Measurements from ENCODE around the gene ZMAT5. TPM values are rescaled to one million over a fixed set of nuclear protein-coding genes. Genes with fewer than 3 reads are reported as not detected.

The ZMAT5 gene
- polyA plus RNA-seq, 1 donor (not counting 4 experiments of a cell fraction or from before 2014, with no cell fraction given): 11.1 TPM

DNA sequence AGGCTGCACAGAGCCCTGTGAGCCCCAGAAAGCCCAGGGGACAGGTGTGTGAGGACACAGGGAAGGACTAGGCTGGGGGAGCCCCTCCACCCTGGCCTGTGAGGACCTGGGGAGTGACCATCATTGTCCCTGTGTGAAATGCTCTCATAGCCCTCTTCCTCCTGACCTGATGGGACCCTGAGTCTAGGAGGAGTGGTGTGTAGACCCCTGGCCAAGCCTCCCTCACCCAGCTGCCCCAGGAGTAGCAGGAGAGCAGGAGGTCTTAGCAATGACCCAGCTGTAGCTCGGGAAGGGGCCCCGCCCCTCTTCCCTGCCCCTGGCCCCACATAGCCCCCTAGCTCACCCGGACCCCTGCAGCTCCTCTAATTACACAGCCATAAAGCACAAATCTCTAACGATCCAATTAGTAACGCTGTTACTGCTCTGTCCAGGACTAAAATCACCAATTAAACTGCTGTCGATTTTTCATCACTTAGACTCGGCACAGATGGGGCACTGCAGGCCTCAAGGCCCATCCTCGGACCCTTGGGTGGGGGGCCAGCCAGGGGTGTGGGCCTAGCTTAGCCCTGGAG is 53.6 kb downstream of the ZMAT5 start:
- no peak for FAIRE-seq
- H3K4me3 ChIP-seq (ENCODE audit: control insufficient read depth in 2 of 3, extremely low read depth in 1 of 3, insufficient read depth in 2 of 3, low read depth in 1 of 3, low read length in 3 of 3): no peak overlapping the region
- DNase-seq (ENCODE audit: low read depth, low spot score): no peak
- H3K27ac ChIP-seq (ENCODE audit: control insufficient read depth, insufficient read depth, low read length): no peak overlapping the region
- no peaks in the 10 kb centered on the region for H3K79me2 ChIP-seq (ENCODE audit: control insufficient read depth, insufficient read depth, low read length)
- H3K4me2 ChIP-seq (ENCODE audit: control insufficient read depth, extremely low read depth, insufficient read depth, low read depth, low read length): no peak overlapping the region
- H3K9me3 ChIP-seq (ENCODE audit: control insufficient read depth, low read depth, low read length): no peaks in the 10 kb centered on the region
- H2AFZ ChIP-seq (ENCODE audit: control insufficient read depth, low read length): no peak overlapping the region
- TF ChIP-seq EZH2 (IDR thresholded peaks at IDR 0.05; ENCODE audit: low read length): no peak
- H3K4me1 ChIP-seq (ENCODE audit: control insufficient read depth, extremely low read depth, insufficient read depth, low read length): peaks cover 10% of the 10 kb centered on the region
- H3K9ac ChIP-seq (ENCODE audit: control insufficient read depth, extremely low read depth, insufficient read depth, low read length): no peak overlapping the region
- H3K36me3 ChIP-seq (ENCODE audit: control insufficient read depth in 2 of 2, extremely low read depth in 1 of 2, insufficient read depth in 2 of 2, low read length in 2 of 2): no peaks in the 10 kb centered on the region
- H4K20me1 ChIP-seq (ENCODE audit: control insufficient read depth, extremely low read depth, insufficient read depth, low read length): peaks cover 5% of the 10 kb centered on the region
- dilution Hi-C loops (cut with MboI; ENCODE audit: extremely low pct_ligation_motif_present, low sequenced_read_pairs): no loop called here
- peaks cover 30% of the 10 kb centered on the region for H3K27me3 ChIP-seq (ENCODE audit: control insufficient read depth, extremely low read depth, insufficient read depth, low read length)
- H3K9me1 ChIP-seq (ENCODE audit: control insufficient read depth, extremely low read depth, insufficient read depth, low read length): no peaks in the 10 kb centered on the region

DNA sequence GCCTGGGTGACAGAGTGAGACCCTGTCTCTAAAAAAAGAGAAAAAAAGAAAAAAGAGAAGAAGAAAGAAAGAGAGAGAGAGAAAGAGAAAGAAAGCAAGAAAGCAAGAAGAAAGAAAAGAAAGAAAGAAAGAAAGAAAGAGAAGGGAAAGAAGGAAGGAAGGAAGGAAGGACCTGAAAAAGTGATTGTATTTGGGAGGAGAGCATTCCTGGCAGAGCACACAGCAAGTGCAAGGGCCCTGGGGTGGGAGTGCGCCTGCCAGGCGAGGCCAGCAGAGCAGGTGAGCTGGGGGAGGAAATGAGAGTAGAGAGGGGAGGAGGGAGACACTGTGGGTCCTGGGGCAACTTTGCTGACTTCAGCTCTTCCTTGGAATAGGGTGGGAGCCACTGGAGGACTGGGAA is 54.7 kb downstream of the ZMAT5 start:
- no peaks in the 10 kb centered on the region for H3K4me1 ChIP-seq (ENCODE audit: control insufficient read depth, extremely low read depth, insufficient read depth, low read length)
- H3K9ac ChIP-seq (ENCODE audit: control insufficient read depth, extremely low read depth, insufficient read depth, low read length): no peak overlapping the region
- no peak overlapping the region for H3K27ac ChIP-seq (ENCODE audit: control insufficient read depth, insufficient read depth, low read length)
- H3K9me1 ChIP-seq (ENCODE audit: control insufficient read depth, extremely low read depth, insufficient read depth, low read length): no peaks in the 10 kb centered on the region
- H3K9me3 ChIP-seq (ENCODE audit: control insufficient read depth, low read depth, low read length): no peaks in the 10 kb centered on the region
- no peak overlapping the region for H3K4me2 ChIP-seq (ENCODE audit: control insufficient read depth, extremely low read depth, insufficient read depth, low read depth, low read length)
- H3K27me3 ChIP-seq (ENCODE audit: control insufficient read depth, extremely low read depth, insufficient read depth, low read length): peaks cover 33% of the 10 kb centered on the region
- no peak for TF ChIP-seq EZH2 (IDR thresholded peaks at IDR 0.05; ENCODE audit: low read length)
- TF ChIP-seq, protein P1, sequence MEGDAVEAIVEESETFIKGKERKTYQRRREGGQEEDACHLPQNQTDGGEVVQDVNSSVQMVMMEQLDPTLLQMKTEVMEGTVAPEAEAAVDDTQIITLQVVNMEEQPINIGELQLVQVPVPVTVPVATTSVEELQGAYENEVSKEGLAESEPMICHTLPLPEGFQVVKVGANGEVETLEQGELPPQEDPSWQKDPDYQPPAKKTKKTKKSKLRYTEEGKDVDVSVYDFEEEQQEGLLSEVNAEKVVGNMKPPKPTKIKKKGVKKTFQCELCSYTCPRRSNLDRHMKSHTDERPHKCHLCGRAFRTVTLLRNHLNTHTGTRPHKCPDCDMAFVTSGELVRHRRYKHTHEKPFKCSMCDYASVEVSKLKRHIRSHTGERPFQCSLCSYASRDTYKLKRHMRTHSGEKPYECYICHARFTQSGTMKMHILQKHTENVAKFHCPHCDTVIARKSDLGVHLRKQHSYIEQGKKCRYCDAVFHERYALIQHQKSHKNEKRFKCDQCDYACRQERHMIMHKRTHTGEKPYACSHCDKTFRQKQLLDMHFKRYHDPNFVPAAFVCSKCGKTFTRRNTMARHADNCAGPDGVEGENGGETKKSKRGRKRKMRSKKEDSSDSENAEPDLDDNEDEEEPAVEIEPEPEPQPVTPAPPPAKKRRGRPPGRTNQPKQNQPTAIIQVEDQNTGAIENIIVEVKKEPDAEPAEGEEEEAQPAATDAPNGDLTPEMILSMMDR (optimal IDR thresholded peaks at IDR 0.05 in 1 of 3, IDR thresholded peaks at IDR 0.05 in 1 of 3, conservative IDR thresholded peaks at IDR 0.05 in 1 of 3; ENCODE audit: extremely low read depth in 1 of 3, insufficient read depth in 2 of 3, low read length in 3 of 3): no peak
- H3K4me3 ChIP-seq (ENCODE audit: control insufficient read depth in 2 of 3, extremely low read depth in 1 of 3, insufficient read depth in 2 of 3, low read depth in 1 of 3, low read length in 3 of 3): no peak overlapping the region
- FAIRE-seq (no peak), DNase-seq (ENCODE audit: low read depth, low spot score) (no peak)
- no peaks in the 10 kb centered on the region for H3K36me3 ChIP-seq (ENCODE audit: control insufficient read depth in 2 of 2, extremely low read depth in 1 of 2, insufficient read depth in 2 of 2, low read length in 2 of 2)
- H2AFZ ChIP-seq (ENCODE audit: control insufficient read depth, low read length): no peak overlapping the region
- peaks cover 5% of the 10 kb centered on the region for H4K20me1 ChIP-seq (ENCODE audit: control insufficient read depth, extremely low read depth, insufficient read depth, low read length)
- dilution Hi-C loops (cut with MboI; ENCODE audit: extremely low pct_ligation_motif_present, low sequenced_read_pairs): no loop called here
- H3K79me2 ChIP-seq (ENCODE audit: control insufficient read depth, insufficient read depth, low read length): no peaks in the 10 kb centered on the region
